ENCODE measurements around the gene EVI5L.

EVI5L gene

GRCh38 chr19:7862413-7862951, 32.5 kb downstream of the EVI5L start:
- DNase-seq: no peak

DNA sequence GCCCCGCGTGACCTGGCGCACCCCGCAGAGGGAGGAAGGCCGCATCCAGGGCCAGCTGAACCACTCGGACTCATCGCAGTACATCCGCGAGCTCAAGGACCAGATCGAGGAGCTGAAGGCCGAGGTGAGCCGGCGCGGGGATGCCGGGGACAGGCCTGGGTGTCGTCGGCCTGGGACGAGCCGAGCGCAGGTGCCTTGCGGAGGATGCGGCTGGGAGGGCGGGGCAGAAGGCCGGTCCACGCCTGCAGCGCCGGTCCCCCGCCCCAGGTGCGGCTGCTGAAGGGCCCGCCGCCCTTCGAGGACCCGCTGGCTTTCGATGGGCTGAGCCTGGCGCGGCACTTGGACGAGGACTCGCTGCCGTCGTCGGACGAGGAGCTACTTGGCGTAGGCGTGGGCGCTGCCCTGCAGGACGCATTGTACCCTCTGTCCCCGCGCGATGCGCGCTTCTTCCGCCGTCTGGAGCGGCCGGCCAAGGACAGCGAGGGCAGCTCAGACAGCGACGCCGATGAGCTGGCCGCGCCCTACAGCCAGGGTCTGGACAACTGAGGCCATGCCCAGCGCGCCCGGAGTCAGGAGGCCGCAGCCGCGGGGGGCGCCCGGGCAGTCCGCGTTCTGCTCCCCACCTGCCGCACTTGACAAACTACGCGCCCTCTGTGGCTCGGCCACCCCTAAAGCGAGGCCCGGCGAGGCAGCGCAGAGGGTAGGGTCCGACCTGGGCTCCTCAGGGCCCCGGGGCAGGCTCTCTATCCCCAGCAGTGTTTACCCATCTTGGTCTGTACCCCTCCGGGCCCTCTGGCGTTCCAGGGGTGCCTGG, 33.3 kb downstream of the EVI5L start:
- DNase-seq: no peak

DNA sequence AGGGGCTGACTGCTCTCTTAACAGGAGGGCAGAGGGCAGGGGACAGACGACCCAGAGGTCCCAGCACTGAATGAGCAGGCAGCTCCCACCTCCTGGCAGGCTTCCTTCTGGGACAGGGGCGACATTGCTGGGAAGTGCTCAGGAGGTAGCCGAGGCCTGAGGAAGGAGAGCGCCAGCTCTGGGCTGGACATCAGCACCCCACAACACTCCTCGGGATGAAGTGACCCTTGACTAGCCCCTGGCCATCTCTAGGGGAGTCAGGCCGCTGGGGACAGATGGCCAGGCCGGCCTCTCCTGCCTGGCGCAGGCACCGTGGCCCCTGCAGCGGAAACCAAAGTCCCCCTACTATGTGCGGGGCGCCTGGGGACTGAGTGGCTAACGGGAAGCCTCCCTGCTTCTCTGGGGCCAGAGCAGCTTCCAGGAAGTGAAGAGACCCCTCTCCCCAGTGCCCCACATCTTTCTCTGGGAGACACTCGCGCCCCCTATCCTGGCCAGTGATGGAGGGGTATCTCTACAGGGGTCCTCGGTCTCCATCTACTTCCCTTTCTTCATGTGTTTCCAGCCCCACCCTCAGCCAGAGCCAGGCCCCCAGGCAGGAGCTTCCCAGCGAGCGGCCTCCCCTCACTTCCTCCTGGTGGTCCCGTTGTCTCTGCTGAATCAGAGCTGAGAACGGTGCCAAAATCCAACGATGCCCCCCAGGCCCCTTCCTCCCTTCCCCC, 34.1 kb downstream of the EVI5L start:
- DNase-seq: no peak

DNA sequence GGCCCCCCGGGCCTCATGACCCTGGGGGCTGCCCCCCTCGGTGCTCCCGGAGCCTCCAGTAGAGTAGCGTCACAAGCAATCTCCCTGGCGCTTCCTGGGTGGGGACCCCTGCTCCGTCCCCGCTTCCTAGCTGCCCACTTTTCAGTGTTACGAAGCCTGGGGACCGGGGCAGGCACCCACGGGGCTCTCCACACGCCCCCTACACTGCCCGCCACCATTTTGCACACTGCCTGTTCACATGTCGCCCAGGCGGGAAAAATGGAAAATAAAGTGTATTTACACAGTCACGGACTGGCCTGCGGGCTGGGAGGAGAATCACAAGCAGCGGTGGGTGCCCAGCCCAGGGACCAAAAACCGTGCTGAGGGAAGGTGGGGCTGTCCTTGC, 34.7 kb downstream of the EVI5L start:
- DNase-seq: no peak

- no peak for DNase-seq
Measured at GRCh38 chr19:7865262-7865911, 35.4 kb downstream of the EVI5L start.

GRCh38 chr19:7866399-7867091, 36.5 kb downstream of the EVI5L start:
- DNase-seq: no peak

DNA sequence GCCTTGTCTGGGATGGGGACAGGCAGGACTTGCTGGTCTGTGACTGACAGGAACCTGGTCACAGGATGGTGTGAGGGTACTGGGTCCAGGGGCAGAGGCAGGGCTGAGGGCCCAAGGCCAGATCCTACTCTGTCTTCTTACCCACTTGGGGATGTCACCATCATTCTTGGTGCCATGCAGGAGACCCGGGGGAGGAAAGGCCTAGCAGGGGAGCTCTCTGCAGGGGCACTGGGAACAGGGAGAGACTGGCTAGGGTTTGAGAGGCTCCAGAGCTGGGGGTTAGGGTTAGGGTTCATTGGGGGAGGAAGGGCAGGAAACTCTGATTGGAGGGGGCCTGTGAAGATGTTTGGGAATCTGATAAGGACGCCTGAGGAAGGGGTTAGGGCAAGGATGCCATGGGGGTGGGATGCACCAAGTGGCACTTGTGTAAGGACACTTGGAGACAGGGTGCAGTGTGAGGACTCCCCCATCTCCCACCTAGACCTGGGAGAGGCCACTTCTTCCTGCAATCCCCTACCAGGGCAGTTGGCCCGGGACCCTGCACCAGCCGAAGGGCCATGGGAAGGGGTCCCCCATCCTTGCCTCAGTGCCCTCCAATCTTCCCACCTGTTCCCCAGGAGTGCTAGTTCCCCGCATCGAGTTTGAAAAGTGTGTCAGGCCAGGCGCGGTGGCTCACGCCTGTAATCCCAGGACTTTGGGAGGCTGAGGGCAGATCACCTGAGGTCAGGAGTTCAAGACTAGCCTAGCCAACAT, 37.2 kb downstream of the EVI5L start:
- DNase-seq: no peak

DNA sequence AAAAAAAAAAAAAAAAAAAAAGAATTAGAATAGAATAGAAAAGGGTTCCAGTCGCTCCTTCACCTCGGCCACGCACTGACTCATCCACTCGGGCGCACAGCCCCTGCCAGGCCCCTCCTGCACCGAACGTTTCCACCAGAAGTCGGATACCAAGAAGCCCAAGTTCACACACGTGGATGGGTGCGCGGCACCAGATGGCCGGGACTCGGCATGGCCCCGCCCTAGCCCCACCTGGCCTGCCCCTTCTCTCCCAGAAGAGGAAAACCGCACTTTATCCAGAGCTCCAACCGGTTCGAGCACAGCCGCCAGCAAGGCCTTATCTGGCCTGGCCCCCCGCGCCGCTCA, 38.3 kb downstream of the EVI5L start:
- DNase-seq: peak in 1 of 2 experiments; percentile 28

DNA sequence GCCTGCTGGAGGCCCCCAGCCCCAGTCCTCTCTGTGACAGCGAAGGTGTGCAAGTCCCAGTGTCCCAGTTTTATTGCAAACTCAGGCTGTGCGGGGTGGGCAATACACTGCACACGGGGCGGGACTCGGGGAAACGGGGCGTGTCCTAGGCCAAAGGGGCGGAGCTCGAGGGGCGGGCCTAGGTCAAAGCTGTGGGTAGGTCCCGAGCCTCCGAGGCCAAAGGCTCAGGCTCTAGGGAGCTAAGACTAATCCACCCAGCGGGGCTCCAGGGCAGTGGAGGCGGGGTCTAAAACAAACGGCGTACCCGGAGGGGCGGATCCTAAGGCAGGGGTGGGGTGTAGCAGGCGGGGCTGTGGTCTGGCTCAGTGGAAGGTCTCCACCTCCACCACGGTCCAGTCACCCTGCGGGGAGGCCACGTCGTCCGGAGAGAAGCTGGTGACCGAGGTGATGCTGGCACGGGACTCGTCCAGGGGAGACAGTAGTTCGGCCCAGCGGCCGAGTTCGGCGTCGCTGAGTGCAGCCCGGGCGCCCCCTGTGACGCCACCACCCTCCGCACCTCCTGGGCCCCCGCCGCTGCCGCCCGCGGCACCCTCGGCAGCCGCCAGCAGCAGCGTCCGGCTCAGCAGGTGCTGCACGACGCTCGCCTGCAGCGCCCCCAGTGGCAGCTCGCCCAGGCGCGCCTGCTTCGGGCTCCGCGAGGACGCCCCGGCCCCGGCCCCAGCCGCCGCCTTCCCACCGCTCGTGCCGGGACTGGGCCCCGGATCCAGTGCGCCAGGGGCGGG, 38.8 kb downstream of the EVI5L start:
- DNase-seq: peak; percentile 81 to 89

DNA sequence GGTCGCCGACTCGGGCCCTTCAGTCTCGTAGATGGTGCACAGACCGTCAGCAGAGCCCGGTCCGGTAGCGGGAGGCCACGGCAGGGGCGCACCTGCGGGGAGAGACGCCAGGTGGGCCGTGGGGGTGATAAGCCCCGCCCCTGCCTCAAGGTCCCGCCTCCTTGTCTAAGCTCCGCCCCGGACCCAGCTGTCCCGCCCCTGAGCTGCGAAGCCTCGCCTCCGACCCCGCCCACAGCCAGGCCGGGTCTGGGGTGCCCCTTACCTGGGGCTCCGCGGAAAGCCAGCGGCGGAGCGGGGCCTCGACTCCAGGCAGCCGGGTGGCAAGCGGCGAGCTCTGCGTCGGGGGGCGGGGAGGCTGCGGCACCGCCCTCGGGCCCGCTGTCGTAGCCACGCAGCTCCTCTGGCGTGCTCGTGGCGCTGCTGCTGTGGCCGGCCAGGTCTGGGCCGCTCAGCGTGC, 39.5 kb downstream of the EVI5L start:
- DNase-seq: peak; percentile 24 to 43

- DNase-seq: peak; percentile 71 to 79
Measured at GRCh38 chr19:7869910-7870511, 40.0 kb downstream of the EVI5L start.

DNA sequence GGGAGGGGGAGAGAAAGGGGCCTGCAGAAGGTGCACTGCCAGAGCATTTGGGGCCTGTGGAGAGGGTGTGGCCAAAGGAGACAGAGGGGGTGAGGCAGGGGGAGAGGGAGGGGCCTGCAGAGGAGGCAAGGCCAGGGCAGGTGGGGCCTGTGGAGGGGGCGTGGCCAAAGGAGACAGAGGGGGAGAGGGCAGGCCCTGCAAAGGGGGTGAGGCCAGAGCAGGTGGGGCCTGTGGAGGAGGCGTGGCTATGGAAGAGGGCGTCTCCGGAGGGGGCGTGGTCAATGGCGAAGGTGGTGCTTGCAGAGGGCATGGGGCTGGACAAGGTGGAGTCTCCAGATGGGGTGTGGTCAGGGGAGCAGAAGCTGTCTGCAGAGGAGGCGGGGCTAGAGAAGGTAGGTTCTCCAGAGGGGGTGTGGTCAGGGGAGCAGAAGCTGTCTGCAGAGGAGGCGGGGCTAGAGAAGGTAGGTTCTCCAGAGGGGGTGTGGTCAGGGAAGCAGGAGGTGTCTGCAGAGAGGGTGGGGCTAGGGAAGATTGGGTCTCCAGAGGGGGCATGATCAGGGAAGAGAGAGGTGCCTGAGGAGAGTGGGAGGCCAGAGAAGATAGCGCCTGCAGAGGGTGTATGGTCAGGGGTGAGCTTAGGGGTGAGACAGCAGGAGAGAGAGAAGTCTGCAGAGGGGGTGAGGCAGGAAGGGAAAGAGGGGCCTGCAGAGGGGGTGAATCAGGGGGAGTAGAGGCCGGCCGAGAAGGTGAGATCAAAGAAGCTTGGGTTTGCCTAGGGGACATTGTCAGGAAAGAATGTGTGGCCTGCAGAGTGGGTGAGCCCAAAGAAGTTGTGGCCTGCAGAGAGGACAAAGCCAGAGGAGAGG, 40.8 kb downstream of the EVI5L start:
- peak; percentile 84 to 87 for DNase-seq

- DNase-seq: peak; percentile 90 to 92
Measured at GRCh38 chr19:7871437-7872305, 41.7 kb downstream of the EVI5L start.

DNA sequence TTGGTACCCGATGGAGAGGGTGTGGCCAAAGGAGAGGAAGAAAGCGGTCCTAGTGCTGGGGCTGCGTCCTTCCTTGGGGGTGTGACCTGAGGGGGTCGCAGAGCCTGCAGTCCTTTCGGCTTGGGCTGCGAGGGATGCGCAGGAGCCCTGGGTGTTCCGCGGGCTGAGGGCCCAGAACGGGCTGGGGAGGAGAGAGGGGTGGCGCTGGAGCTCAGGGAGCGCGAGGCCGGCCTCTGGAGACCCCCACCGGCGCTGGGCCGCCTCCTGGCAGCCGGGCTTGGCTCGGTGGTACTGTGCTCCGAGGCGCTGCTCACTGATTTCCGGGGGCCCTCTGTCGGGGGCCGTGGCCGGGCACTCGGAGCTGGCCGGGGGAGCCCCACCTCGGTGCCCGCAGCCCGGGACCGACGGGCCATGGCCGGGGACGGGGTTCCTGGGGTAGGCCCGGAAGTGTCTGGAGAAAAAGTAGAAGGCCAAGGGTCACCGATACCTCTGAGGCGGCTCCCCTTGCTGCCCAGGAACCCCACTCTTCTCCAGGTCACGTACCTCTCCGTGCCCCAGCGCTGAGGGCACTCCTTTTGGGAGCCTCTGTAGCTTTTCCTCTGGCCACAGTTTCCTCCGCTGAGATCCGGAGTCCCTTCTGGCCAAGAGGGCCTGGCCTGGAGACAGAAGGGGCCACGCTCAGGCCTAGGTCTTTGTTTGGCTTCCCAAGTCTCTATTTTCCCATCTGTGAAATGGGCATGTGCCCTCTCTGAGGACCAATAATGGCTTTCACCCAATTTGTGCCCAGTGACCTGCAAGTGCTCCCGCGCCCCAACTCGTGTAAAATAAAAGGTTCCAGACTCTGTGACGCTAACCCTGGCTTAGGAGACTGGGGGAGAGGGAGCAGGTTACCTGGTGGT, 42.5 kb downstream of the EVI5L start:
- DNase-seq: no peak

GRCh38 chr19:7873304-7874075, 43.5 kb downstream of the EVI5L start:
- no peak for DNase-seq

DNA sequence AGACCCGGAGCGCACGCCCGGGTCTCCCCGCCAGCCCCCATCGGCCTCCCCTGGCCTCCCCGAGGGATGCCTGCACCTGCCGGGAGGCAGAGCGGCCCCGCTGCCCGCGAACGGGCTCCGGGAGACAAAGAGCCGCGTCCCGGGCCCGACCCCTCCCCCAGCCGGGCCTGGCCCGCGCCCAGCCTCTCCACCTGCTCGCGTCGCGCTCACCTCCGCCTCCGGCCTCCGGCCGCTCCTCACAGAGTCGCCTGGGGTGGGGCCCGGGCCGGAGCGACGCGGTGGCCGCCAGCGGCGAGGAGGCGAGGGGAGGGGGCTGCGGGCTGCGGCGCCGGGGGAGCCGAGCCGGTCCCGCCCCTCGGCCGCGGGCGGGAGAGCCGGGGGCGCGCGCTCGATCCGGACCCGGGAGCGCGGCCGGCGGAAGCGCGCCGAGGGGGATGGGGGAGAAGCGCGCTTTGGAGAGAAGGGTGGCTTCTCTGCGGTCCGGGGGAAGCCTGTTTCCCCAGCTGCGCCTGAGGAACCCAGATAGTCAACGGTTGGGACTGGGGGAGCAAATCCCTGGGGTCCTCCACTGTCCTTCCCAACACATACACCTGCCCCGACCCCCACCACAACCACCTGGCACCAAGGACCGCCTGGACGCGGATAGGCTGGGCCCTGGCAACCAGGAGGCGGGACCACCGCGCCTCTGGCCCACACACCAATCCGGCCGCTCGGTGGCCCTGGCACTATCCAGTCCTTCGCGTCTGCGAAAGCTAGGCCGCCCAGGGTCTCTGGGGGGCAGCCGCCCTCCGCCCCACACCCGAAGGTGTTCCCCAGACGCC, 44.3 kb downstream of the EVI5L start, which contains the start of gene PRR36:
Gene PRR36 (minus strand): TSS at position 315 of the 821 bp plus-strand sequence. CDS start 701 bp downstream, outside the sequence.
- DNase-seq: no peak

Data from Kasumi-1 (cell line).